Activated B cell treated with CpG ODN at 0.5 μM for 24 hours (primary cell): ENCODE measurements around the gene KLK4. TPM values are rescaled to one million over a fixed set of nuclear protein-coding genes. Genes with fewer than 3 reads are reported as not detected.

Experiments
- ATAC-seq: fragments of 200-7000 bp; cut with Tn5 transposase; one replicate; pipeline ENCODE4 v1.10.0; 2021; ENCODE audit warnings: low read depth, mild to moderate bottlenecking, moderate library complexity
- CTCF ChIA-PET: fragments of 350-600 bp; sonication (Branson Sonifier 250); formaldehyde crosslinking; loops from one replicate; lab custom pipeline; 2021; ENCODE audit warnings: antibody characterized with exemption; lab: Charles Lee
- POLR2A ChIA-PET: fragments of 350-600 bp; sonication (Branson Sonifier 250); formaldehyde crosslinking; loops from one replicate; lab custom pipeline; 2021; ENCODE audit warnings: antibody characterized with exemption; lab: Charles Lee
- DNase-seq: peaks from one replicate; pipeline ENCODE4 v3.0.0; 2022
- H3K27ac Mint-ChIP-seq: one replicate; pipeline ENCODE4 v1.8.0; 2020; ENCODE audit warnings: mixed read lengths
- H3K27me3 Mint-ChIP-seq: one replicate; pipeline ENCODE4 v1.8.0; 2021; ENCODE audit warnings: mixed read lengths
- H3K36me3 Mint-ChIP-seq: one replicate; pipeline ENCODE4 v1.8.0; 2021; ENCODE audit warnings: low read depth, mixed read lengths
- H3K4me1 Mint-ChIP-seq: one replicate; pipeline ENCODE4 v1.8.0; 2021; ENCODE audit warnings: mixed read lengths
- H3K4me3 Mint-ChIP-seq: one replicate; pipeline ENCODE4 v1.8.0; 2020; ENCODE audit warnings: mild to moderate bottlenecking, mixed read lengths
- H3K9me3 Mint-ChIP-seq: one replicate; pipeline ENCODE4 v1.8.0; 2020; ENCODE audit warnings: mixed read lengths
- CTCF ChIP-seq: fragments of 200-600 bp; IDR thresholded peaks from one replicate; pipeline ENCODE4 v1.8.0; 2022; ENCODE audit warnings: antibody characterized with exemption, mild to moderate bottlenecking
- intact Hi-C: fragments of 100-400 bp; cut with micrococcal nuclease; formaldehyde crosslinking; loops from one replicate; pipeline ENCODE4 v1.15.1; 2024
- total RNA-seq: library from RNA; stranded (reverse); gene quantifications from 2 replicates; pipeline ENCODE4 v1.2.3, GENCODE V29; 2022

The KLK4 gene
- total RNA-seq, 1 donor from 2014 or later, result 0.75 TPM

- H3K27ac Mint-ChIP-seq, result no peak overlapping the region
- no peak for TF ChIP-seq CTCF
- ATAC-seq, result no peak
- H3K27me3 Mint-ChIP-seq, result peaks cover 37% of the 10 kb centered on the region
- H3K4me1 Mint-ChIP-seq, result peaks cover 13% of the 10 kb centered on the region
- H3K4me3 Mint-ChIP-seq, result no peak overlapping the region
- POLR2A ChIA-PET, result no interaction called here
- intact Hi-C loops, result no loop called here
- H3K9me3 Mint-ChIP-seq, result no peaks in the 10 kb centered on the region
- H3K36me3 Mint-ChIP-seq, result no peaks in the 10 kb centered on the region
- no peak for DNase-seq
- CTCF ChIA-PET, result interaction anchor here (1.9 kb wide), 1 partner anchor 14 kb away, joined by 5 read pairs; no protein-coding TSS in a partner anchor
Measured at GRCh38 chr19:50908336-50908735, 2.9 kb downstream of the KLK4 start.

GRCh38 chr19:50906217-50906616, 5.0 kb downstream of the KLK4 start:
- H3K36me3 Mint-ChIP-seq, result no peaks in the 10 kb centered on the region
- peaks cover 37% of the 10 kb centered on the region for H3K27me3 Mint-ChIP-seq
- peaks cover 13% of the 10 kb centered on the region for H3K4me1 Mint-ChIP-seq

GRCh38 chr19:50902640-50903039, 8.6 kb downstream of the KLK4 start:
- TF ChIP-seq CTCF, result no peak
- peaks cover 9% of the 10 kb centered on the region for H3K27me3 Mint-ChIP-seq
- ATAC-seq, result no peak
- H3K4me1 Mint-ChIP-seq, result peaks cover 14% of the 10 kb centered on the region
- no peaks in the 10 kb centered on the region for H3K9me3 Mint-ChIP-seq
- no peak for DNase-seq
- H3K4me3 Mint-ChIP-seq, result no peak overlapping the region
- H3K36me3 Mint-ChIP-seq, result no peaks in the 10 kb centered on the region
- H3K27ac Mint-ChIP-seq, result no peak overlapping the region
- ChIA-PET CTCF (no interaction called here), POLR2A (no interaction called here)
- intact Hi-C loops, result no loop called here

More at GRCh38 chr19:50906217-50906616, 5.0 kb downstream of the KLK4 start:
- DNase-seq (no peak), ATAC-seq (no peak)
- intact Hi-C loops, result no loop called here
- Mint-ChIP-seq H3K9me3 (no peaks in the 10 kb centered on the region), H3K27ac (no peak overlapping the region), H3K4me3 (no peak overlapping the region)
- TF ChIP-seq CTCF, result no peak
- ChIA-PET POLR2A (no interaction called here), CTCF (interaction anchor here (1.3 kb wide), 1 partner anchor 16 kb away, joined by 4 read pairs; no protein-coding TSS in a partner anchor)

- intact Hi-C loops, result loop anchor here (5.0 kb wide), 2 partner anchors 62 to 557 kb away; no protein-coding TSS in a partner anchor
- Mint-ChIP-seq H3K9me3 (peaks cover 4% of the 10 kb centered on the region), H3K4me1 (peaks cover 37% of the 10 kb centered on the region), H3K4me3 (no peak overlapping the region), H3K36me3 (no peaks in the 10 kb centered on the region), H3K27ac (peak overlapping the region; percentile 35), H3K27me3 (no peaks in the 10 kb centered on the region)
- ChIA-PET CTCF (no interaction called here), POLR2A (interaction anchor here (1.4 kb wide), 1 partner anchor 10 kb away, joined by 5 read pairs; no protein-coding TSS in a partner anchor)
- DNase-seq, result no peak
- no peak for TF ChIP-seq CTCF
- ATAC-seq, result no peak
Measured at GRCh38 chr19:50899569-50899968, 11.6 kb downstream of the KLK4 start.

- H3K36me3 Mint-ChIP-seq, result no peaks in the 10 kb centered on the region
- CTCF ChIA-PET, result no interaction called here
- ATAC-seq (no peak), DNase-seq (no peak)
- peaks cover 41% of the 10 kb centered on the region for H3K4me1 Mint-ChIP-seq
- H3K4me3 Mint-ChIP-seq, result no peak overlapping the region
- POLR2A ChIA-PET, result no interaction called here
- intact Hi-C loops, result loop anchor here (5.0 kb wide), 2 partner anchors 61 to 556 kb away; no protein-coding TSS in a partner anchor
- H3K27ac Mint-ChIP-seq, result peak overlapping the region; percentile 85
- H3K9me3 Mint-ChIP-seq, result peaks cover 4% of the 10 kb centered on the region
- TF ChIP-seq CTCF, result no peak
- no peaks in the 10 kb centered on the region for H3K27me3 Mint-ChIP-seq
Measured at GRCh38 chr19:50898018-50898417, 13.2 kb downstream of the KLK4 start.
